ENCODE data around the gene TRIM26. TPM values are rescaled to one million over a fixed set of nuclear protein-coding genes. Genes with fewer than 3 reads are reported as not detected.
"Not testable (repeated sequence)": the region's sequence is repeated elsewhere in the genome, so short reads cannot be mapped to it uniquely, and the experiment has no call there.

The TRIM26 gene
- polyA plus RNA-seq, 1 donor from 2014 or later: 25.9 TPM

GRCh38 chr6:30168741-30169140 lies 44.5 kb downstream of the TRIM26 start:
- Histone ChIP-seq H2AFZ (ENCODE audit: low read depth, low read length) (no peak overlapping the region), H3F3A (ENCODE audit: insufficient read depth, low read length, poor library complexity, severe bottlenecking) (no peaks in the 10 kb centered on the region), H3K4me2 (ENCODE audit: low read length) (no peak overlapping the region), H3K36me3 (ENCODE audit: insufficient read depth, low read length) (no peaks in the 10 kb centered on the region), H3K27ac (ENCODE audit: low read length) (no peak overlapping the region), H3K9me2 (ENCODE audit: insufficient read depth, low read length) (no peaks in the 10 kb centered on the region), H3K4me3 (ENCODE audit: low read length) (no peak overlapping the region), H4K20me1 (ENCODE audit: insufficient read depth) (no peaks in the 10 kb centered on the region), H3K79me2 (replicated peaks; ENCODE audit: insufficient read depth, low read length) (no peaks in the 10 kb centered on the region), H3K9me3 (ENCODE audit: low read length) (no peaks in the 10 kb centered on the region), H3K9ac (ENCODE audit: low read length) (no peak overlapping the region), H3K27me3 (ENCODE audit: insufficient read depth, low read depth, low read length) (peaks cover 32% of the 10 kb centered on the region)
- TF ChIP-seq POLR2AphosphoS5 (IDR thresholded peaks at IDR 0.05): no peak
- TF ChIP-seq EP300 (conservative IDR thresholded peaks at IDR 0.05; ENCODE audit: poor library complexity, severe bottlenecking): no peak
- TF ChIP-seq RAD21 (conservative IDR thresholded peaks at IDR 0.05): no peak
- TF ChIP-seq REST (IDR thresholded peaks at IDR 0.05; ENCODE audit: borderline replicate concordance): no peak
- no peak for TF ChIP-seq CTCF (IDR thresholded peaks at IDR 0.05; ENCODE audit: poor library complexity, severe bottlenecking)
- no peak for TF ChIP-seq EZH2 (IDR thresholded peaks at IDR 0.05; ENCODE audit: borderline replicate concordance, insufficient read depth, low read length, poor library complexity, severe bottlenecking)
- no peak for TF ChIP-seq MXI1 (conservative IDR thresholded peaks at IDR 0.05; ENCODE audit: poor library complexity, severe bottlenecking)
- TF ChIP-seq TAF1 (IDR thresholded peaks at IDR 0.05; ENCODE audit: low read depth): no peak
- no peak for TF ChIP-seq SMC3 (conservative IDR thresholded peaks at IDR 0.05; ENCODE audit: poor library complexity)

GRCh38 chr6:30167101-30167500 lies 46.1 kb downstream of the TRIM26 start:
- H3K9me2 ChIP-seq (ENCODE audit: insufficient read depth, low read length): no peaks in the 10 kb centered on the region
- H3K36me3 ChIP-seq (ENCODE audit: insufficient read depth, low read length): no peaks in the 10 kb centered on the region
- H3K27ac ChIP-seq (ENCODE audit: low read length): no peak overlapping the region
- no peaks in the 10 kb centered on the region for H3K9me3 ChIP-seq (ENCODE audit: low read length)
- no peak overlapping the region for H3K9ac ChIP-seq (ENCODE audit: low read length)
- H3K79me2 ChIP-seq (replicated peaks; ENCODE audit: insufficient read depth, low read length): no peaks in the 10 kb centered on the region
- H3F3A ChIP-seq (ENCODE audit: insufficient read depth, low read length, poor library complexity, severe bottlenecking): no peaks in the 10 kb centered on the region
- H3K4me3 ChIP-seq (ENCODE audit: low read length): no peak overlapping the region
- peaks cover 21% of the 10 kb centered on the region for H3K27me3 ChIP-seq (ENCODE audit: insufficient read depth, low read depth, low read length)
- no peak overlapping the region for H2AFZ ChIP-seq (ENCODE audit: low read depth, low read length)
- TF ChIP-seq TAF1 (IDR thresholded peaks at IDR 0.05; ENCODE audit: low read depth) (no peak), EP300 (conservative IDR thresholded peaks at IDR 0.05; ENCODE audit: poor library complexity, severe bottlenecking) (no peak), SMC3 (conservative IDR thresholded peaks at IDR 0.05; ENCODE audit: poor library complexity) (no peak), MXI1 (conservative IDR thresholded peaks at IDR 0.05; ENCODE audit: poor library complexity, severe bottlenecking) (no peak), POLR2AphosphoS5 (IDR thresholded peaks at IDR 0.05) (no peak), CTCF (IDR thresholded peaks at IDR 0.05; ENCODE audit: poor library complexity, severe bottlenecking) (no peak), REST (IDR thresholded peaks at IDR 0.05; ENCODE audit: borderline replicate concordance) (no peak)
- H4K20me1 ChIP-seq (ENCODE audit: insufficient read depth): no peaks in the 10 kb centered on the region
- H3K4me2 ChIP-seq (ENCODE audit: low read length): no peak overlapping the region

- H3K9ac ChIP-seq (ENCODE audit: low read length); H2AFZ ChIP-seq (ENCODE audit: low read depth, low read length); H3K4me2 ChIP-seq (ENCODE audit: low read length); H4K20me1 ChIP-seq (ENCODE audit: insufficient read depth); H3K79me2 ChIP-seq (replicated peaks; ENCODE audit: insufficient read depth, low read length); H3K27me3 ChIP-seq (ENCODE audit: insufficient read depth, low read depth, low read length); H3K4me3 ChIP-seq (ENCODE audit: low read length); H3K27ac ChIP-seq (ENCODE audit: low read length); H3K36me3 ChIP-seq (ENCODE audit: insufficient read depth, low read length); H3K9me3 ChIP-seq (ENCODE audit: low read length); H3K9me2 ChIP-seq (ENCODE audit: insufficient read depth, low read length); H3F3A ChIP-seq (ENCODE audit: insufficient read depth, low read length, poor library complexity, severe bottlenecking): not testable (repeated sequence)
These were observed 48.0 kb downstream of the TRIM26 start for GRCh38 chr6:30165238-30165637.

Measured in neural cell (in vitro differentiated cells).